AG09309 (cell line): Measurements from ENCODE around the gene SPATC1L.
"Not testable (repeated sequence)": the region's sequence is repeated elsewhere in the genome, so short reads cannot be mapped to it uniquely, and the experiment has no call there.

Source experiments
- DNase-seq: peaks from one replicate; pipeline ENCODE4 v3.0.0-alpha.2; 2010; ENCODE audit warnings: low read depth
- H3K4me3 ChIP-seq: 2 replicates; pipeline ENCODE4 v1.5.1; 2011; ENCODE audit warnings: mild to moderate bottlenecking, low read depth, low read length, moderate library complexity; ENCODE audit not compliant: control insufficient read depth
- TF ChIP-seq, protein P1 (sequence below): IDR thresholded peaks from 2 replicates; pipeline ENCODE4 v1.5.1; 2011; ENCODE audit warnings: mild to moderate bottlenecking, low read depth, low read length, inconsistent platforms; ENCODE audit not compliant: insufficient read depth, control insufficient read depth; ENCODE audit errors: missing control alignments

The SPATC1L gene

GRCh38 chr21:46141767-46142581 lies 42.3 kb downstream of the SPATC1L start:
- no peak for DNase-seq
- TF ChIP-seq, protein P1, sequence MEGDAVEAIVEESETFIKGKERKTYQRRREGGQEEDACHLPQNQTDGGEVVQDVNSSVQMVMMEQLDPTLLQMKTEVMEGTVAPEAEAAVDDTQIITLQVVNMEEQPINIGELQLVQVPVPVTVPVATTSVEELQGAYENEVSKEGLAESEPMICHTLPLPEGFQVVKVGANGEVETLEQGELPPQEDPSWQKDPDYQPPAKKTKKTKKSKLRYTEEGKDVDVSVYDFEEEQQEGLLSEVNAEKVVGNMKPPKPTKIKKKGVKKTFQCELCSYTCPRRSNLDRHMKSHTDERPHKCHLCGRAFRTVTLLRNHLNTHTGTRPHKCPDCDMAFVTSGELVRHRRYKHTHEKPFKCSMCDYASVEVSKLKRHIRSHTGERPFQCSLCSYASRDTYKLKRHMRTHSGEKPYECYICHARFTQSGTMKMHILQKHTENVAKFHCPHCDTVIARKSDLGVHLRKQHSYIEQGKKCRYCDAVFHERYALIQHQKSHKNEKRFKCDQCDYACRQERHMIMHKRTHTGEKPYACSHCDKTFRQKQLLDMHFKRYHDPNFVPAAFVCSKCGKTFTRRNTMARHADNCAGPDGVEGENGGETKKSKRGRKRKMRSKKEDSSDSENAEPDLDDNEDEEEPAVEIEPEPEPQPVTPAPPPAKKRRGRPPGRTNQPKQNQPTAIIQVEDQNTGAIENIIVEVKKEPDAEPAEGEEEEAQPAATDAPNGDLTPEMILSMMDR: no peak
- H3K4me3 ChIP-seq: no peak overlapping the region

- H3K4me3 ChIP-seq, DNase-seq: not testable (repeated sequence)
Observed at GRCh38 chr21:46140352-46141003, 43.8 kb downstream of the SPATC1L start.

DNA sequence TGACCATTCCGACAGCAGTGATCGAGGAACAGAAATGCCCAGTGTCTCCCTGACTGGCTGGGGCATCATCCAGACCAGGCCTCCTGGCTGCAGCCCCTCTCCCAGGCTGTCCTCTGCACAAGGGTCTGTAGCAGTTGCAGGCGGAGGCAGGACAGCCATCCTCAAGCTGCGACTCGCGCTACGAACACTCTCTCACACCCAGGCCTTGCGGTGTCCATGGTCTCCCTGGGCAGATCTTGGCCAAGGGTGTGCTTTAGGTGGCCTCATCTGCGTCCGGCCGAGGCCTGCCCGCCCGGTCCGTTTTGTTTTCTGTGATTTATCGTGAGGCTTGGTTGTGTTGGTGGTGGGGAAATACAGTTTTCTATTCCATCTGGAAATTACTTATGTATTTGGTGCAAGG lies 44.6 kb downstream of the SPATC1L start:
- DNase-seq: no peak
- TF ChIP-seq, protein P1: no peak
- no peak overlapping the region for H3K4me3 ChIP-seq

DNA sequence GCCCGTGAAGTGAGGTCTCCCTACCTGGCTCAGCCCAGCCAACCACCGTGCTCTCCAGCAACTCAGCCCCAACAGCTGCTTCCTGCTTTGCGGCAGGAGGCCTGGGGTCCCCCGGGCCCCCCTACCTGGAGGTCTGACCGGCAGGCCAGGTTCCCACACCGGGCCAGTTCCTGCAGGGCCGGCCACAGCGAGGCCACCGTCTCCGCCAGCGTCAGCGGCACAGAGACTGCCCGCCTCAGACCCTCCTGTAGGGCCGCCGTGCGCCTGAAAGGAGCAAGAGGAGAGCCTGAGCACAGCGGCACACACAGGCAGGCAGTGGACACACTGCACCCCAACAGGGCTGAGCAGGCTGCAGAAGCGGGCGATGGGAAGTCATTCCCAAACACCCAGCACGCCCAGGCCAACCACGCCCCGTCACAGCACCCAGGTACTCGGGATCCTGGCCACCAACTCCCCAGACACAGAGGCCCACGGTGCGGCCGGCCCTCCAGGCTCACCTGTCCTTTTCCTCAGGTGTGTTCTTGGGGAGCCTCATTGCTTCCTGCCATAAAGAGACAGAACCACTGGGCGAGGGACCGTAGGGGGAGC lies 45.8 kb downstream of the SPATC1L start:
- no peak overlapping the region for H3K4me3 ChIP-seq
- TF ChIP-seq, protein P1: no peak
- DNase-seq: no peak

DNA sequence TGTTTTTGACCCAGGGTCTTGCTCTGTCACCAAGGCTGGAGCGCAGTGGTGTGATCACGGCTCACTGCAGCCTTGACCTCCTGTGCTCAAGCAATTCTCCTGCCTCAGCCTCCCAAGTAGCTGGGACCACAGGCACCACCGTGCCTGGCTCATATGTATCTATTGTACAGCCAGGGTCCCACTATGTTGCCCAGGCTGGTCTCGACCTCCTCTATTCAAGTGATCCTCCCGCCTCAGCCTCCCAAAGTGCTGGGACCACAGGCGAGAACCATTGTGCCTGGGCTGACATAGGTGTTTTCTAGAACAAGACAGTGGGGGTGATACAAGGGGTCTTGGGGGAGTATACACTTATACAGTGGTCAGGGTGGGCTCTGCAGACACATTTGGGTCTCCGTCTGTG lies 46.4 kb downstream of the SPATC1L start:
- TF ChIP-seq, protein P1: no peak
- no peak overlapping the region for H3K4me3 ChIP-seq

GRCh38 chr21:46136739-46137349 lies 47.4 kb downstream of the SPATC1L start:
- H3K4me3 ChIP-seq: no peak overlapping the region
- TF ChIP-seq, protein P1: no peak
- no peak for DNase-seq

More for the DNA sequence above, 46.4 kb downstream of the SPATC1L start:
- no peak for DNase-seq
